ENCODE measurements around the gene PRH2.

GRCh38 chr12:10965476-10965875, 36.4 kb downstream of the PRH2 start:
- TF ChIP-seq CTCF (IDR thresholded peaks at IDR 0.05), result no peak
- TF ChIP-seq POLR2A (IDR thresholded peaks at IDR 0.05), result no peak

All from testis (tissue), 2 donors.